Glutamatergic neuron (in vitro differentiated cells): Measurements from ENCODE around the gene DAPK1. TPM values are rescaled to one million over a fixed set of nuclear protein-coding genes. Genes with fewer than 3 reads are reported as not detected.

ENCODE experiments used
- DNase-seq: peaks from one replicate; pipeline ENCODE4 v3.0.0; 2022
- H3K27ac Mint-ChIP-seq: one replicate; pipeline ENCODE4 v1.8.0; 2020; ENCODE audit warnings: mild to moderate bottlenecking, mixed read lengths, inconsistent platforms; ENCODE audit not compliant: unreplicated experiment
- H3K27me3 Mint-ChIP-seq: one replicate; pipeline ENCODE4 v1.8.0; 2020; ENCODE audit warnings: mild to moderate bottlenecking, moderate library complexity, mixed read lengths, inconsistent platforms; ENCODE audit not compliant: unreplicated experiment
- H3K36me3 Mint-ChIP-seq: one replicate; pipeline ENCODE4 v1.8.0; 2020; ENCODE audit warnings: mild to moderate bottlenecking, mixed read lengths, inconsistent platforms; ENCODE audit not compliant: unreplicated experiment
- H3K4me1 Mint-ChIP-seq: one replicate; pipeline ENCODE4 v1.8.0; 2020; ENCODE audit warnings: mild to moderate bottlenecking, low read depth, mixed read lengths, inconsistent platforms; ENCODE audit not compliant: unreplicated experiment
- H3K4me3 Mint-ChIP-seq: one replicate; pipeline ENCODE4 v1.8.0; 2020; ENCODE audit warnings: mild to moderate bottlenecking, mixed read lengths, inconsistent platforms; ENCODE audit not compliant: unreplicated experiment
- H3K9me3 Mint-ChIP-seq: one replicate; pipeline ENCODE4 v1.8.0; 2020; ENCODE audit warnings: mild to moderate bottlenecking, moderate library complexity, mixed read lengths, inconsistent platforms; ENCODE audit not compliant: unreplicated experiment
- total RNA-seq: library from RNA; stranded (reverse); fragmentation: NEBNext Ultra II Directional; extraction: Animal tissue kit (Norgen Biotek cat#: 25700); gene quantifications from one replicate; pipeline ENCODE4 v1.2.1, GENCODE V29; 2021; ENCODE audit not compliant: unreplicated experiment
- TF ChIP-seq, protein P1 (sequence below): fragments of 200-600 bp; sonication (generic); IDR thresholded peaks from one replicate; pipeline ENCODE4 v1.5.0; 2021; ENCODE audit not compliant: partially characterized antibody, unreplicated experiment

Gene DAPK1
- total RNA-seq, 1 donor from 2014 or later: 384 TPM

DNA sequence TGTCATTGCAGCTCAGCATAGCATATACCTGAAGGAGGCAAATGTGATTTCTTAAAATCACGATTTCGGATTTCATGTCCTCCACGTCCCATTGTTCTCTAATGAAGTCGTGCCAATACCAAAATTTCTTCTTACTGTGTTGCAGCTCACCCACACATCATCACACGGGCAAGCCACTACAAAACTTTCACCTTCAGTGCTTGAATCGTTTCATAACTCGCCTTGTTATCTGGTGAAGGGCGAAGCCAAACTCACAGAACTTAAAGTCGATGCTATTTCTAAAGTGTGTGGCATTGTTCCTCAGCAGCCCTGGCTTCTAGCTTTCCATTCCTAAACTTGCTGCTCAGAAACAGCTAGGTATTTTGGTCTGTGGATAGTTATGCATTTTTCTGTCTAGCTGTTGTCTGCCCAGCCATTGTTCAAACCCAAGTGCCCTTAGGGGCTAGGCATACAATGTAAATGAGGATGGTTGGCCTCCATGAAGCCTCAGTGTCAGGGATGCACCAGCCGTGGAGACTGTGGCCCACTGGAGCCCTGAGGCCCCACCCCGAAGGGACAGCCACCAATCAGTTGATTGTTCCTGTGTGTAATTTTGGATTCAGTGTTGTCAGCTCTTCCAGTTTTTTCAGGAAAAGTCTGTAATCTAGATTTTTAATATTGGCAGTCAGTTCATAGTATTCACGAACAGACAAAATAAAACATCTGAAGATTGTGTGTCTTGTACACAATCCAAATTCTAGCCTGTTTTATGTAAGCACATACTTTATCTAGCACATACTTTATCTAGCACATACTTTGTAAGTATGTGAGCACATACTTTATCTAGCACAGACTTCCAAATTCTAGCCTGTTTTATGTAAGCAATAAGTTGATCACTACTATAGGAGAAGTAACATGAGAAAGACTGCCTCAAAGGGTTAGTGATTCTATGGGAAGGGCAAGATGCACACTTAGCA is 112.8 kb downstream of the DAPK1 start:
- Mint-ChIP-seq H3K36me3 (peaks cover 4% of the 10 kb centered on the region), H3K27ac (peak overlapping the region; percentile 2)

DNA sequence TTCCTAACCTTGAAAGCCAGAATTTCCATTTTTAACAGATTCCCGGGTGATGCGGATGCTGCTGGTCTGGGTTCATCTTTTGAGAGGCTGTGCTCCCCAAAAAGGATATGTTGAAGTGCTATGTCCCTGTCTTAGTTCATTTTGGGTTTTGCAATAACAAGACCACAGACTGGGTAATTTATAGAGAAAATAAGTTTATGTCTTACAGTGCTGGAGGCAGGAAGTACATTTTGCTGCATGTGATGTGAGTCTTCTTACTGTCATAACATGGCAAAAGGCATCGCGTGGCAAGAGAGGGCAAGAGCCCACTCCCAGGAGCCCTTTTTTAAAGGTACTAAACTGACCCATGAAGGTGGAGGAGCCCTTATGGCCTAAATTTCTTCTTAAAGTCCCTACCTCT is 114.1 kb downstream of the DAPK1 start:
- TF ChIP-seq, protein P1, sequence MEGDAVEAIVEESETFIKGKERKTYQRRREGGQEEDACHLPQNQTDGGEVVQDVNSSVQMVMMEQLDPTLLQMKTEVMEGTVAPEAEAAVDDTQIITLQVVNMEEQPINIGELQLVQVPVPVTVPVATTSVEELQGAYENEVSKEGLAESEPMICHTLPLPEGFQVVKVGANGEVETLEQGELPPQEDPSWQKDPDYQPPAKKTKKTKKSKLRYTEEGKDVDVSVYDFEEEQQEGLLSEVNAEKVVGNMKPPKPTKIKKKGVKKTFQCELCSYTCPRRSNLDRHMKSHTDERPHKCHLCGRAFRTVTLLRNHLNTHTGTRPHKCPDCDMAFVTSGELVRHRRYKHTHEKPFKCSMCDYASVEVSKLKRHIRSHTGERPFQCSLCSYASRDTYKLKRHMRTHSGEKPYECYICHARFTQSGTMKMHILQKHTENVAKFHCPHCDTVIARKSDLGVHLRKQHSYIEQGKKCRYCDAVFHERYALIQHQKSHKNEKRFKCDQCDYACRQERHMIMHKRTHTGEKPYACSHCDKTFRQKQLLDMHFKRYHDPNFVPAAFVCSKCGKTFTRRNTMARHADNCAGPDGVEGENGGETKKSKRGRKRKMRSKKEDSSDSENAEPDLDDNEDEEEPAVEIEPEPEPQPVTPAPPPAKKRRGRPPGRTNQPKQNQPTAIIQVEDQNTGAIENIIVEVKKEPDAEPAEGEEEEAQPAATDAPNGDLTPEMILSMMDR: no peak
- peaks cover 6% of the 10 kb centered on the region for H3K27me3 Mint-ChIP-seq
- no peak overlapping the region for H3K4me3 Mint-ChIP-seq
- H3K36me3 Mint-ChIP-seq: peaks cover 13% of the 10 kb centered on the region
- peaks cover 4% of the 10 kb centered on the region for H3K9me3 Mint-ChIP-seq
- no peak for DNase-seq
- H3K4me1 Mint-ChIP-seq: peaks cover 21% of the 10 kb centered on the region
- H3K27ac Mint-ChIP-seq: no peak overlapping the region

More for the DNA sequence above, 112.8 kb downstream of the DAPK1 start:
- H3K4me3 Mint-ChIP-seq: no peak overlapping the region
- no peaks in the 10 kb centered on the region for H3K9me3 Mint-ChIP-seq
- TF ChIP-seq, protein P1: no peak
- H3K27me3 Mint-ChIP-seq: peaks cover 2% of the 10 kb centered on the region
- peaks cover 28% of the 10 kb centered on the region for H3K4me1 Mint-ChIP-seq
- no peak for DNase-seq

DNA sequence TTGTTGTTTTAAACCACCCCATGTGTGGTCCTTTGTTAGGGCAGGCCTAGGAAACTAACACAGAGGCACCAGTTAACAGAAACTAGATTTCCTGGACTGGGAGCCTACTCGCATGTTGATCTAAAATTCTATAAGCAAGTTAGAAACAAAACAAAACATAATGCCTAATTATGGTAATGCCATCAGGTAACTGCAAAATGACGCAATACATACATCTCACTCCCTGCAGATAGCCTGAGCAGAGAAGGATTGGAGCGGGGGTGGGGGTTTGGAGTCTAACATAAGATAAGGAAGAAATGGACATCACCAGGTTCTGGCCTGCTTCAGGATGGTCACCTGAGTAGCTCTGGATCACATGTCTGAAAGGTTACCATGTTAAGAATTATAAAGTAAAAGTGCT is 114.9 kb downstream of the DAPK1 start:
- peaks cover 5% of the 10 kb centered on the region for H3K9me3 Mint-ChIP-seq
- DNase-seq: no peak
- no peak overlapping the region for H3K4me3 Mint-ChIP-seq
- H3K4me1 Mint-ChIP-seq: peaks cover 16% of the 10 kb centered on the region
- TF ChIP-seq, protein P1: no peak
- no peak overlapping the region for H3K27ac Mint-ChIP-seq
- peaks cover 17% of the 10 kb centered on the region for H3K36me3 Mint-ChIP-seq
- H3K27me3 Mint-ChIP-seq: peaks cover 11% of the 10 kb centered on the region

DNA sequence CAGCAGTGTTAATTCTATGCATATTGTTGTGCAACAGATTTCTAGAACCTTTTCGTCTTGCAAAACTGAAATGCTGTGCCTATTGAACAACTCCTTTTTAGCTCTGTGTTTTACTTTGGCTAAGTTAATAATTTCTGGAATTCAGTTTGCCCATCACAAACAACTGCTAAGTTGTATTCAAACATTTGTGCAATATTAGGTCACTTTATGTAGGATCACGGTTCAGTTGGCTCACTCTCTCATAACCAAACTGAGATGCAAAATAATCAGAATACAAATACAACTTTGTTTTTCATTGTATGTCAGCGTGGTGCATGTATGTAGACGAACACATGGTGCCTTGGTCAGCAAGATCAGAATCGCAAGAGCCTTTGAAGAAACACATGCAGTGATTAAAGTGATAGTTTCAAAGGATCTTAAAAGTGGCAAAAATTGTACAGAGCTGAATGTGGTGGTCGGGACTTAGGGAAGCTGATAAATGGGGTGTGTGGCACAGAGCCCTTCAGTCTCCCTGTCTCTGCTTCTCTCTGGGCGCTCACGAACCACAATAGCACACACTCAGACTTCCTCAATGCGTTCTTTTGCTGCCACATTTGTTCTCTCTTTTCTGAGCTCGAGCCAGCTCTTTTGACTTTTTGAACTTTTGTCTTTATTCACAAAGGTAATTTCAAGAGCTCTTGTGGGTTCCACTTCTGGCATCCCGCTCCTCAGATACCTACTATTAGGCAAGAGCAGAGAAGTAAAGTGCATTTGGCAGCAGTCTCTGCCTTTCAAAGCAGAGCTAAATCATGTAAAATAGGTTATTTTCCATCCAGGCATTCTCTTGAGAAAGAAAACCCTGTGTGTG is 115.8 kb downstream of the DAPK1 start:
- Mint-ChIP-seq H3K36me3 (peaks cover 27% of the 10 kb centered on the region), H3K27ac (no peak overlapping the region), H3K4me3 (no peak overlapping the region), H3K9me3 (peaks cover 8% of the 10 kb centered on the region), H3K4me1 (peaks cover 16% of the 10 kb centered on the region), H3K27me3 (peaks cover 12% of the 10 kb centered on the region)
- TF ChIP-seq, protein P1: no peak
- no peak for DNase-seq
